GM18907 (cell line): Measurements from ENCODE around the gene GDF2.

Experiments used
- ATAC-seq: cut with Tn5 transposase; IDR thresholded peaks from one replicate; pipeline ENCODE4 v1.9.1; 2021; ENCODE audit warnings: mild to moderate bottlenecking, moderate library complexity; ENCODE audit not compliant: unreplicated experiment

The GDF2 gene

DNA sequence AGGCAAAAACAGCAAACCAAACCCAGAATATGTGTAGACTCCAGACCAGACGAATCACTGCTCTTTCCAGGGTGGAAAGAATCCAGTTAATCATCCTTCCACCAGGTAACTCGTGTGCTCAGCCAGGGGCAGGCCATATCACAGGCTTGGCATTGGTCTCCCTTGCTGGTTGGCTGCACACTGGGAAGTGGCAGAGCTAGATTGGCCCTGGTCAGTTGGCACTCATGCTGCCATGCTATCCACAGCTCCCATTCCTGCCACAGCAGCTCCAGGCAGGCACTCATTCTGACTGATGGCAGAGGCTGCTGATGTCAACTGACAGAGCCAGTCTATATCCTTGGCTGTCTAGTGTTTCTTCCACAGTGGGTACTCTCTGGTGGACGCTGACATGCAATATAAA is 31.9 kb upstream of the GDF2 start:
- ATAC-seq = no peak

DNA sequence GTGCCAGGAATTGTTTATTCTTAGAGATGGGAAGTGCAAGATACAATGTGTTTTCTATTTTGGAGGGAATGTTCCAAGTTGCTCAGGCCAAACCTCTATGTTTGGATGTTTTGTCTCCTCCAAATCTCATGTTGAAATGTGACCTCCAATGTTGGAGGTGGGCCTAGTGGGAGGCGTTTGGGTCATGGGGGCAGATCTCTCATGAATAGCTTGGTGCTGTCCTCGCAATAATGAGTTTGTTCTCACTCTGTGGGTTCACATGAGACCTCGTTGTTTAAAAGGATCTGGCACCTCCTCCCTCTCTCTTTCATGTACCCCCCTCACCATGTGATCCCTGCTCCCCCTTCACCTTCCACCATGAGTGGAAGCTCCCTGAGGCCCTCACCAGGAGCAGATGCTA is 30.6 kb upstream of the GDF2 start:
- no peak for ATAC-seq

DNA sequence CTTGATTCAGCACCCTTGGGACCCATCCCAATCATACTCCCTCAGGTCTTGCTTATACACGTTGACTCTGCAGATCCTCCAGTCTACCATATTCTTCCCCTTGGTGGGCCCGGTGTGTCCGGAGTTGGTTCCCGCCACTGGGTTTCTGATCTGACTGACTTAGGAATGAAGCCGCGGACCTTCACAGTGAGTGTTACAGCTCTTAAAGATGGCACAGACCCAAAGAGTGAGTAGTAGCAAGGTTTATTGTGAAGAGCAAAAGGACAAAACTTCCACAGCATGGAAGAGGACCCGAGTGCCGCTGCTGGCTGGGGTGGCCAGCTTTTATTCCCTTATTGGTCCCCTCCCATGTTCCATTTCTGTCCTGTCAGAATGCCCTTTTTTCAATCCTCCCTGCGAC is 28.2 kb upstream of the GDF2 start:
- ATAC-seq = no peak

DNA sequence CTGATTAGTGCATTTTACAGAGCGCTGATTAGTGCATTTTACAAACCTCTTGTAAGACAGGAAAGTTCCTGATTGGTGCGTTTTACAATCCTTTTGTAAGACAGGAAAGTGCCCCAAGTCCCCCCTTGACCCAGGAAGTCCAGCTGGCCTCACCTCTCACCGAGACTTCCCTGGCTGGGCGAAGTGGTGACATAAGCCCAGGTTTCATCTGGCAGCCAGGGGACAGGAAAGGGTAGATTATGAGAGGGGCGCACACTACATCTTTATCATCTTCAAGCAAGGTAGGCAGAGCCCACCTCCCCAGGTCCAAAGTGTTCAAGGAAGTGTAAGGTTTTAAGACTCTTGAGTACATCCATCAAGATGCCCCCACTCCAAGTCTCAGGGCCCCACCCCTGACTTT is 27.8 kb upstream of the GDF2 start:
- ATAC-seq = no peak

DNA sequence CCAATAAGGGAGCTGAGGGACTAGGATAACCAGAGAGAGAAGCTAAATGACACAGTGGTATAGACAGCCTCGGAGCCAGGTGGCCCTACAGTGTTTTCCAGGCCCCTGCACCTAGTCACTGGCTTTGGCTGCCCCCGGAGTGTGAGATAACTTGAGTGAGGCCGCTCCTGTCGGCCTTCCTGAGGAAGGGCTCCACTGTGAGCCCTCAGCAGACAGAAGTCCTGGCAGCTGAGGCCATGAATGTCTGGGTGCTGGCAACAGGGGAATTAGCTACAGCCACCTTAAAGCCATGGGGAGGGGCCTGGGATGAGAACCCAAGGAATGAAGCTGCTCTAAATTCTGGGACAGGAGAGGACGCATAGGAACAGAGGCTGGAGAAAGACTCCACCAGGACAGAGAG is 26.8 kb upstream of the GDF2 start:
- ATAC-seq = no peak

DNA sequence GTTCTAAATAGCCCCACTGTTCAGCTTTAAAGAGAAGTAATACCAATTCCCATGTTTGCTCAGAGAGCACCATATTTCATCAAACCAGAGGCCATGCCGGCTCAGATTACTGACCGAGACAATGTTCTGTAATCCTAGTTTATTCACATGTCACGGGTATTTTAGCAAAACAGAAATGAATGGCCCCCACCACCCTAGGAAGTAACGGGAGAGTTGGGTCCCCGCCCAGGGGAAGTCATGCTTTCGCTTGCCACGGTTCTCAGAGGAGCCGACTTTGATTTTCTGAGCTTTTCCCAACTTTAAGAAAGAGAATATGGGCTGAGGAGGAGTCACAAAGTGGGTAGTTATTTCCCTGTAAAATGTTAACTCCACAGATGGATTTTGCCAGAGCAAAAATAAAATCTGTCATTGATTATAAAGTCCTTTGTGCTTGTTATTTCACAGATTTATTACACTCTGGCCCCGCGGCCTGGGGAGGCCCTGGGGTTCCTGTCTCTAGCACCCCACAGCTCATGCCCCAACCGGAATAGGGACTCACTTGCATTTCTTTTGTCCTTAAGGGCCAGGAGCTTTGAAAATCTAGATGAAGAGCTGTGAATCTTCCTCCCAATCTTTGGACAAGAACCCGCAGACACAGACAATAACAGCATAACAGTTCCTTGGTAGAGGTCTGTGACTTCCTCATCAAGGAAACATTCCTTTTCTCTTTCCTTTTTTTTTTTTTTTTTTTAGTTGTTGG is 25.9 kb upstream of the GDF2 start:
- ATAC-seq = no peak

DNA sequence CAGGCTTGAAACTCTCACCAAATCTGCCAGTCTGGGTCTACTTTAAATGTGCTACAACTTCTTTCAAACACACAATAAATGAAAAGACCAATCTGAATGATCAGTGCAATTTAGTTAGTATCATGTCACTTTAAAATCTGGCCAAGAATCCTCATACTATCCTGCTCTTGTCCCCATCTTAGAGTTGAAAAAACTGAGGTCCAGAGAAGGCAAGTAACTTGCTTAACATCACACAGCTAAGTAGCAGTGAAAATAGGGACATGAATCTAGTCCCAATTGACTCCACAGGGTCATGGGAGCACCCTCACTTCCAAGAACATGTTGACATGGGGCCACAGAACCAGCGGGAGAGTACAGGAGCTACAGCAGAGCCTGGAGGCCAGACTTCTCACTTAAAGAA is 25.3 kb upstream of the GDF2 start:
- ATAC-seq = no peak

DNA sequence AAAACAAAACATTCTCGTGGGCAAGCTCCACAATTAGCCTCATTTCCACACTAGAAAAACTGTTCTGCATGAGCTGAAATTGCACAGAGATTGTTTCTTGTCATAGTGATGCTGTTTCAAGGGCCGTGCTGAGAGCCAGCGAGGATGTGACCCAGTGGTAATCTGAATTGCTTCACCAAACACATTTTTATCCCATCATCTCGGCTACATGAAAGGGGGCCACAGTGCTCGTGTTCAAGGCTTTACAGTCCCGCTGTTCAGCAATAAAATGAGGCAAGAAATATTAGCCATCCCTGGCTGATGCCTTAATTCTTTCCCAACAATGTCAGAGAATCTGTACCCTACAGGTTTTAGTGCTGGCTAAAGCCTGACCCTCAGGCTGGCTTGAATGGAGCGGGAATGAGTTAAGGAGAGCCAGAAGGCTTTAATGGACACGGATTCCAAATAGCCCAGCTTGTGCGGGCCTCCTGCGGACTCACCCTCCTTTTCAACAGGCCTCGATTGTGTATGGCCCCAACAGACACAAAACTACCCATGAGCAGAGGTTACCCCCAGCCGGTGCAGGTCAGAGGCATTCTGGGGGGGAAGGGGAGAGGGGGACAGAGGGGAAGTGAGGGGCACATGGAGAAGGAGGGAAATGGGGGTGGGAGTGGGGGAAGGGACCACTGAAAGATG is 24.3 kb upstream of the GDF2 start:
- no peak for ATAC-seq

DNA sequence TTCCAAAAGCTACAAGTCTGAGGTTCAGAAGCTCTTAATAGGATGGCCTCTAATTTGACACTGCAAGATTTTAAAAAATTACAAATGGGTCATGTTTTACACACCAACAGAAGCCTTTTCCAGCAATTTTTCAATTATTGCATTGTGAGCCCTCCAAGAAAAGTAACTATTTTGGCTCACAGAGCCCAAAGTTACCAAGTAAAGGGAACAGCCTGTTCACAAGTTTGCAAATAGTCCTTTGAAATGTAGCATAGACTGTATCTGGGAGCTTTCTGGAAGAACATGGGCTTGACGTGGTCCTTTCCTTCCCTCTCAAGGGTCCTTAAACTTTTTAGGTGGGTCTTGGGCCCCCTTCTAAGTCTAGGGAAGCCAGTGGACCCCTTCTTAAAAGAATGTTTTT is 23.5 kb upstream of the GDF2 start:
- no peak for ATAC-seq

DNA sequence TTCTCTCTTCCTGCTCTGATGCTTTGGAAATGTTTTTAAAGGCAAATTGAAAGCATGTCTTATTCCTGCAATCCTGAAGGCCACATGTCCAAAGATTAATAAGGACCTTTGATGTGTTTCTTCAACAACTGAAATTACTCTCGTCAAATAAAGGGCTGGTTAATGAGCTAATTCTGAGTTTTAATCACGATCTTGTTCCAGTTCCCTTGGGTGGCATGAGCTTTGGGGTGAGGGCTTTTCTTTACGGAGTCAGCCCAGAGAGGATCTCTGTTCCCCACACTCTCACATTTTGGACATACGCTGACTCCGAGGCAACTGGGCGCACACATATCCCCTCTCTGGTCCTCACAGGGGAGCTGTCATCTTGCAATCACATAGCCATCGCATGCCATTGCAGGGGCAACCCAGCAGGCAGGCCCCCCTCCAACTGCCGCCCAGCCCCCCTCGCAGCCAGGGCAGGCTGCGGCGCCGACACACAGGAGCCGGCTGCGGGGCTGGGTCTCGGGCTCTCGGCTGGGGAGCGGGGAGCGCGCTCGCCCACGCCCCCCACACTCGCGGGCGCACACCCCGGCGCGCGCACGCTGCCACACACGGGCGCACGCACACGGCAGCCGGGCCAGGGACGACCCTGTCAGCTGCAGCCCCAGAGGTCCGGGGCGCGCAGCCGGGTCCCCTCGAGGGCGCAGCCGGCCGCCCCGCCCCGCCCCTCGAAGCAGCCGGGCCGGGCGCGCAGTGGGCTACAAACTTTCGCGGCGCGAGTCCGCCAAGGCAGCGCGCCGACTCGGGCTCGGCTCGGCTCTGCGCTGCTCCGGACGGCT is 22.4 kb upstream of the GDF2 start, which contains the start of gene GDF10:
Gene GDF10 (plus strand): TSS at position 587 of the 818 bp plus-strand sequence. CDS start 455 bp downstream, outside the sequence.
- ATAC-seq = no peak

DNA sequence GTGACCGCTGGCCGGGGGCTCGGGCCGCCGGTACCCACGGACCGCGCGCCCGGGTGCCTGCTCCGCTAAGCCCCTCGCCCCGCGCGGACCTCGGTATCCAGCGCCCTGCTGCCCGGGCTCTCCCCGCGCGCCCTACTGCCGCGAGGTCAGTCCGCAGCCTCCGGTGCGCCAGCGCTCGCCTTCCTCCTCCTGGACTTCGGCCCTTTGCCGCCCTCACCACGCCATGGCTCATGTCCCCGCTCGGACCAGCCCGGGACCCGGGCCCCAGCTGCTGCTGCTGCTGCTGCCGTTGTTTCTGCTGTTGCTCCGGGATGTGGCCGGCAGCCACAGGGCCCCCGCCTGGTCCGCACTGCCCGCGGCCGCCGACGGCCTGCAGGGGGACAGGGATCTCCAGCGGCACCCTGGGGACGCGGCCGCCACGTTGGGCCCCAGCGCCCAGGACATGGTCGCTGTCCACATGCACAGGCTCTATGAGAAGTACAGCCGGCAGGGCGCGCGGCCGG is 21.8 kb upstream of the GDF2 start:
- no peak for ATAC-seq

DNA sequence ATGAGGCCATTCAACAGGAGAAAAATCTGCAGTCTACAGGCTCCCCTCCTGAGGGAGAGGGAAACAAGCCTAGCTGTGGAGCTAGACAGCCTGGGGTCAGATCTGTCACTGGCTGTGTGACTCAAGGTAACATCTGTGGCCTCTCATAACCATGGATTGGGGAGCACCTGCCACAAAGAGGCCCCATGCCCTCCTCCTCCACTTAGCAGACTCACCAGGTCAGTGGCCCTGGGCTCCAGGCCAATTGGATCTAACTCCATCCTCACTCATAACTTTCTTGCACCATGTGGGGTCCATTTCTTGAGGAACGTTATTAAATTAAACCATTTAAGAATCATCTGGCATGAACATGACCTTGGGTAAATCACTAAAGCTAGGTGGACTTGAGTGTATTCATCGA is 20.4 kb upstream of the GDF2 start:
- ATAC-seq = no peak

DNA sequence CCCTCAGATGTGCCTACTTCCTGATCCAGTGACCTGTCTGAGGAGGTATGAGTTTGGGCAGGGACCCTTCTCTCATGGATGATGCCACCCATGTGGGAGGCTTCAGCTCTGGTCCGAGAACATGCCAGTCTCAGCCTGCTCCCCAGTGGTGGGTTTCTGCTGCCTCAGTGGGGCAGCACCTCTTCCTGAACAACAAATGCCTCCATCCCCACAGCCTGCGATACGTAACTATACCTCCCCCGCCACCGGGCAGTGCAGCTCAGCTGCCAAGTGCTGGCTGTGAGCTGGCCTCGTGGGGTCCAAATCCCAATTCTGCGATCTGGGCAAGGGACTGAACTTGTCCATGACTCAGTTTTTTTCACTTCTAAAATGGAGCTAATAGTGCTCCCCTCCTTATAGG is 19.1 kb upstream of the GDF2 start:
- ATAC-seq = no peak

DNA sequence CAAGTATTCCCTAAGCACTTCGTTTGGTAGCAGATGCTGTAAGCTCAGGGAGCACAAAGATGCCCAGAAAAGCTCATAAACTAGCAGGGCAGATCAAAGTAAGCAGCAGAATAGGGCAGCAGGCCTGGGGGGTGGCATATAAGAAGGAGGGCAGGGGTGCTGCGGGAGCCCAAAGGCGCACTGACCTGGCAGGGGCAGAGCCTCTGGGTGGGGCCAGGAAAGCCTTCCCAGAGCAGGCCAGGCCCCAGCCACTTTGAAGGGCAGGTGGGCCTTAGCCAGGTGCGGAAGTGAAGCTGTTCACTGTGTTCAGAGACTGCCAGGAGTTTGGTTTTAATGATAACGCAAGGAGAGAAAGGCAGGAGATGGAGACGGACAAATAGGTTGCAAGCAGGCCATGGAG is 18.4 kb upstream of the GDF2 start:
- ATAC-seq = no peak

DNA sequence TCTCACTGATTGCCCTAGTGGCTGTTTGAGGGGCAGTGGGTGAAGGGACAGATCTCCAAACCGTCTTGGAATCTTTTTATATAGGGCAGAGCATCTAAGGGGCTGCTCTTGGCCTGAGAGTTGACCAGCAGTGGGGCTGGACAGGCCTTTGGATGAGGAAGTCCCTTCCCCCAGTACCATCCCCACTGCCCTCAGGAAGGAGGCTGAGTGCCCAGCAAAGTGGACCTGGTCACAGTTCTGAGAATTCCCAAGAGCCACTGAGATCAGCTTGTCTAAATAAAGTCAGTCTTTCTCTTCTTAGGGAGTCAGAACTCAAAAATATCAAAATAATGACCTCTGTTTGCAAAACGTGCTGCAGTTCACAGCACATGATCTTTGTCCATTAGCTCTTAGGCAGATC is 16.7 kb upstream of the GDF2 start:
- no peak for ATAC-seq

DNA sequence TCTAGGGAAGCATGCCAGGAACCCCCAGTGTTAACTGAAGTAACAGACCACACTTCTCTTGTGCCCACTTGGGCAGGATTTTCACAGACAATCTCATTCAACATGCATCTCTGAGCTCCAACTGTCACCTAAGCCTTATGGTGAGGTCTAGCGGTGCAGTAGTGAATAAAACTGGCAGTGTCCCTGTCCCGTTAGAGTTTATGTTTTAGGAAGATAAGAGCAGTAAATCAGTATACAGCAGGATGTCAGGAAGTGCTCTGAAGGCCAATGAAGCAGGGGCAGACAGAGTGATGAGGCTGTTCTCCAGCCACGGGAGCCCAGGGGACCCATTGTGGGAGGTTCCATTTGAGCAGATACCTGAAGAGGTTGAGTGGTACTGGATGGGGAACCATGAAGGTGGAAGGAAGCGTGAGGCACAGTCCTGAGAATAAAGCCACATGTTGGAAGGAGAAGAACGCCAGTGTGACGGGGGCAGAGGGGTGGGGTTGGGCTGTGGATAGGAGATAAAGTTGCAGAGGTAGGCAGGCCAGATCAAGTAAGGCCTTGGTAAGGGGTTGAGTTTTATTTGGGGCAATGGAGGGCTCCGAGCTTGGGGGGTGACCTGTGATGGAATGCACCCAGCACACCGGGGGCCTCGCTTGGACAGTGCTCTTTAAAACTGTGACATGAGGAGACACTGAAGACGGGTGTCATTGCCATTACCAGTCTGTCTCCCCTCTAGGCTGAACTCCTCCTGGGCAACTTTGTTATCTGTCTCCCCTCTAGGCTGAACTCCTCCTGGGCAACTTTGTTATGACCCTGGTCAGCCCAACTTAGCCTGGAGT is 15.7 kb upstream of the GDF2 start:
- ATAC-seq = no peak

DNA sequence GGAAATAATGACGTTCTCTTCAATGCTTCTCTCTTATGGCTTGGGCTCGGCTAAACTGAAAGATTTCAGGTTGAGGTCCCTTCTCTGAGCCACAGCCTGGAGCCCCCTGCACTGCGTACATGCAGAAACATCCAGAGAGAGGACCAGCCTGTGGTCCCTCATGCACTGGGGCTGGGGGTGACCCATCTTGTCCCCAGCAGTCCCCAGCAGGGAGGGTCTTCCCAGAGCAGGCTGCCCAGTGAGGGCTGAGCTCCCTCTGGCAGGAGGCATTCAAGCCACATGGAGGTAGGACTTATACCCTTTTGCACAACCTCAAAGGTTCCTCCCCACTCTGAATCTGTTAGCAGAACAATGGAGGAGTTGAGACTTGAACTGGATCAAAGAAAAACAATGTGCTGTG is 14.9 kb upstream of the GDF2 start:
- ATAC-seq = no peak

DNA sequence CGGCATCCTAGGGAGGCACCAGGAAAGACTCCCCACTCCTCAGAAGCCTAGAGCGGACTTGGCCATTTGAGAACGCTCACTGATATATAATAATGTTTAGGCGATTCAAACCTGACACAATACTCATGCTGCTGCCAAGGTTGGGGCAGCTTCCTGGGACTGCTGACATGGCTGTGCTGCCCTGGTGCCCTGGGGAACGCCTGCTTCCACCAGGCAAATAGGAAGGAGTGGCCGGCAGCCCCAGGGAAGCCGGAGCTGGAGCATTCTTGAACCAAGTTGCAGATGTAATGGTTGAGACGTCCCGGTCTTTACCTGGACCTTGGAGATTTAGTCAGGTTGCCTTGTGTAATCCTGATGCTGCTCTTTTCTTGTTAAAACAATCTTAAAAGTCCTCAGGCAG is 13.5 kb upstream of the GDF2 start:
- ATAC-seq = no peak

DNA sequence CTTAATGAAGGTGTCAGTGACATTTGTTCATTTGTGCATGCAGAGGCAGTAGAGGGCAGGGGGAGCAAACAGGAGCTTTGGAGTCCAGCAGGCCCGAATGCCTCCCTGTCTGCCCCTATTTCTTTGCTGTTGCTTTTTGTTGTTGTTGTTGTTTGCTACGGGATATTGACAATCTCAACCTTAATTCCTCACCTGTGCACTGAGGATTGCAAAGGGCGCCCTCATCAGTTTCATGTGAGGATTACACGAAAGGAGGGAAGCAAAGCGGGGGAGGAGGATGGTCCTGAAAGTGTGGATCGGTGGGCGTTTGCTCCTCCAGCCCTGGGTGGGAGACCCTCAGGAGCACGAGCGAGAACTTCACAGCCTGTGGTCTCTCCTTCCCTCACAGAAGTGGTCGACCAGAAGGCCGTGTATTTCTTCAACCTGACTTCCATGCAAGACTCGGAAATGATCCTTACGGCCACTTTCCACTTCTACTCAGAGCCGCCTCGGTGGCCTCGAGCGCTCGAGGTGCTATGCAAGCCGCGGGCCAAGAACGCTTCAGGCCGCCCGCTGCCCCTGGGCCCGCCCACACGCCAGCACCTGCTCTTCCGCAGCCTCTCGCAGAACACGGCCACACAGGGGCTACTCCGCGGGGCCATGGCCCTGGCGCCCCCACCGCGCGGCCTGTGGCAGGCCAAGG is 12.7 kb upstream of the GDF2 start:
- no peak for ATAC-seq

DNA sequence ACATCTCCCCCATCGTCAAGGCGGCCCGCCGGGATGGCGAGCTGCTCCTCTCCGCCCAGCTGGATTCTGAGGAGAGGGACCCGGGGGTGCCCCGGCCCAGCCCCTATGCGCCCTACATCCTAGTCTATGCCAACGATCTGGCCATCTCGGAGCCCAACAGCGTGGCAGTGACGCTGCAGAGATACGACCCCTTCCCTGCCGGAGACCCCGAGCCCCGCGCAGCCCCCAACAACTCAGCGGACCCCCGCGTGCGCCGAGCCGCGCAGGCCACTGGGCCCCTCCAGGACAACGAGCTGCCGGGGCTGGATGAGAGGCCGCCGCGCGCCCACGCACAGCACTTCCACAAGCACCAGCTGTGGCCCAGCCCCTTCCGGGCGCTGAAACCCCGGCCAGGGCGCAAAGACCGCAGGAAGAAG is 12.2 kb upstream of the GDF2 start:
- ATAC-seq = no peak
